Stimulated activated CD8-positive, alpha-beta memory T cell treated with anti-CD3 and anti-CD28 coated beads, Interleukin-12 subunit alpha, Interleukin-12 subunit beta, amount 100 ng/mL, for 24 hours (primary cell): ENCODE data around the gene CD47.

Experiments used
- DNase-seq: peaks from one replicate; pipeline ENCODE4 v3.0.0-alpha.2; 2020; ENCODE audit errors: extremely low read depth

The CD47 gene

GRCh38 chr3:108013141-108014055 is 77.4 kb downstream of the CD47 start:
- DNase-seq: no peak

GRCh38 chr3:108012304-108012703 is 78.5 kb downstream of the CD47 start:
- no peak for DNase-seq

- no peak for DNase-seq
These were observed 79.2 kb downstream of the CD47 start for GRCh38 chr3:108011616-108012015.

- no peak for DNase-seq
These were observed 81.7 kb downstream of the CD47 start for GRCh38 chr3:108008931-108009639.

- DNase-seq: no peak
These were observed 82.7 kb downstream of the CD47 start for GRCh38 chr3:108008106-108008505.

GRCh38 chr3:108006881-108007331 is 83.9 kb downstream of the CD47 start:
- no peak for DNase-seq

- DNase-seq: no peak
These were observed 84.6 kb downstream of the CD47 start for GRCh38 chr3:108006077-108006771.

- no peak for DNase-seq
These were observed 86.2 kb downstream of the CD47 start for GRCh38 chr3:108004647-108005046.

- DNase-seq: no peak
These were observed 89.4 kb downstream of the CD47 start for GRCh38 chr3:108001457-108001856.

GRCh38 chr3:107999215-107999775 is 91.5 kb downstream of the CD47 start:
- DNase-seq: no peak

GRCh38 chr3:107997671-107998070 is 93.2 kb downstream of the CD47 start:
- no peak for DNase-seq

GRCh38 chr3:107995823-107996222 is 95.0 kb downstream of the CD47 start:
- no peak for DNase-seq

GRCh38 chr3:107994956-107995715 is 95.7 kb downstream of the CD47 start:
- DNase-seq: no peak

- DNase-seq: no peak
These were observed 96.7 kb downstream of the CD47 start for GRCh38 chr3:107994181-107994580.

GRCh38 chr3:107993771-107994170 is 97.1 kb downstream of the CD47 start:
- DNase-seq: no peak
